Heart left ventricle (tissue), 16 donors: ENCODE data around the gene SH2D7. TPM values are rescaled to one million over a fixed set of nuclear protein-coding genes. Genes with fewer than 3 reads are reported as not detected.

Experiments
- ATAC-seq, 4 donors: fragments of 200-7000 bp; cut with Tn5 transposase; one replicate each; pipeline ENCODE4 v1.9.1; 2020 to 2022; ENCODE audit warnings: moderate library complexity in 4 of 4, mild to moderate bottlenecking in 3 of 4, moderate number of reproducible peaks in 1 of 4
- DNase-seq, 5 donors: peaks; one replicate each; pipeline ENCODE4 v3.0.0-alpha.2; 2020
- H3K27ac ChIP-seq, 12 donors: fragments of 200-600 bp; sonication (generic) in 4 of 12; one replicate each; pipeline versions ENCODE4 v1.5.0 to v1.8.0; 2016 to 2022; ENCODE audit warnings: mild to moderate bottlenecking in 2 of 12
- H3K27me3 ChIP-seq, 9 donors: fragments of 200-600 bp; sonication (generic) in 2 of 9; one replicate each; pipeline versions ENCODE4 v1.5.1 to v1.8.0; 2016 to 2022; ENCODE audit warnings: mild to moderate bottlenecking in 3 of 9
- H3K36me3 ChIP-seq, 9 donors: fragments of 200-600 bp; sonication (generic) in 2 of 9; one replicate each; pipeline versions ENCODE4 v1.5.0 to v1.8.0; 2018 to 2022; ENCODE audit warnings: mild to moderate bottlenecking in 2 of 9
- H3K4me1 ChIP-seq, 12 donors: fragments of 200-600 bp; sonication (generic) in 4 of 12; one replicate each; pipeline versions ENCODE4 v1.5.0 to v1.8.0; 2016 to 2022; ENCODE audit warnings: mild to moderate bottlenecking in 3 of 12
- H3K4me3 ChIP-seq, 12 donors: fragments of 200-600 bp; sonication (generic) in 4 of 12; one replicate each; pipeline versions ENCODE4 v1.5.0 to v1.8.0; 2017 to 2022; ENCODE audit warnings: mild to moderate bottlenecking in 9 of 12, moderate library complexity in 4 of 12
- H3K9me3 ChIP-seq, 12 donors: fragments of 200-600 bp; sonication (generic) in 4 of 12; one replicate each; pipeline versions ENCODE4 v1.5.0 to v1.8.0; 2016 to 2022; ENCODE audit warnings: mild to moderate bottlenecking in 1 of 12
- POLR2A ChIP-seq, 2 donors: fragments of 450-650 bp; IDR thresholded peaks; one replicate each; pipeline ENCODE4 v1.6.1; 2017; ENCODE audit warnings: antibody characterized with exemption in 2 of 2, mild to moderate bottlenecking in 2 of 2, moderate library complexity in 2 of 2
- WGBS, 4 donors: extraction: QIAGEN DNeasy Blood & Tissue Kit in 2 of 4; methylation state at CpG; one replicate each; pipeline versions ENCODE4 v1.1.5 to v1.1.7; 2013 to 2018; 5-methylcytosine and 5-hydroxymethylcytosine counted together
- intact Hi-C, 10 donors: fragments of 100-400 bp; cut with DNase I; formaldehyde crosslinking; loops; one replicate each; pipeline versions ENCODE4 v1.11.1 to v1.14.2; 2022
- polyA plus RNA-seq, 2 donors: library from polyadenylated mRNA; stranded (reverse); fragments of 200-250 nt; gene quantifications; one replicate each; pipeline ENCODE4 v1.2.3, GENCODE V29; 2013
- total RNA-seq, 9 donors: library from RNA; depleted of rRNA in 2 of 9; stranded (reverse); fragments of >200 nt in 2 of 9; fragmentation: NEBNext Ultra II Directional in 3 of 9; extraction: Animal tissue kit (Norgen Biotek cat#: 25700) in 3 of 9; gene quantifications; one replicate each; pipeline versions ENCODE4 v1.1.0 to v1.2.4, GENCODE V29; 2016 to 2023
- TF ChIP-seq, protein P1 (sequence below), 12 donors: fragments of 200-600 bp; sonication (generic) in 4 of 12; IDR thresholded peaks; one replicate each; pipeline versions ENCODE4 v1.5.0 to v1.8.0; 2018 to 2022; ENCODE audit warnings: antibody characterized with exemption in 12 of 12, mild to moderate bottlenecking in 5 of 12
- donor health status: ischemic (EF 13 %, LVEDD 7.1; RV severe dilation, severe dysfunction).
- donor health status: healthy with polysubstance abuse.
- donor health status: DM: no; HTN: yes; CAD: no.
- donor health status: DM: no; HTN: no; CAD: no.
- donor health status: ischemic (EF 25% LVEDD 6.9; RV normal size, moderate dysfunction).
- donor health status: ischemic (EF 25% LVEDD 5.7; RV mildly dilated, moderate dysfunction).
- donor health status: healthy.
- donor health status: DM: yes; HTN: yes; CAD: no.
- donor health status: ischemic (EF 35%, LVEDD 5.7; RV mildly dilated, moderate dysfunction).
- donor health status: nonischemic (EF 11% LVEDD 7.7; RV severe dilation, severe dysfunction).
- donor health status: DM: yes; HTN: yes; CAD: no.
- donor health status: PGD.
- donor health status: ischemic (EF 29% LVEDD 5.4; RV normal size, mild dysfunction).
- donor health status: nonischemic (EF 23%, LVEDD 6.1; RV moderate dilation, normal function).

The SH2D7 gene
- total and polyA plus RNA-seq, 11 donors, result not detected

DNA sequence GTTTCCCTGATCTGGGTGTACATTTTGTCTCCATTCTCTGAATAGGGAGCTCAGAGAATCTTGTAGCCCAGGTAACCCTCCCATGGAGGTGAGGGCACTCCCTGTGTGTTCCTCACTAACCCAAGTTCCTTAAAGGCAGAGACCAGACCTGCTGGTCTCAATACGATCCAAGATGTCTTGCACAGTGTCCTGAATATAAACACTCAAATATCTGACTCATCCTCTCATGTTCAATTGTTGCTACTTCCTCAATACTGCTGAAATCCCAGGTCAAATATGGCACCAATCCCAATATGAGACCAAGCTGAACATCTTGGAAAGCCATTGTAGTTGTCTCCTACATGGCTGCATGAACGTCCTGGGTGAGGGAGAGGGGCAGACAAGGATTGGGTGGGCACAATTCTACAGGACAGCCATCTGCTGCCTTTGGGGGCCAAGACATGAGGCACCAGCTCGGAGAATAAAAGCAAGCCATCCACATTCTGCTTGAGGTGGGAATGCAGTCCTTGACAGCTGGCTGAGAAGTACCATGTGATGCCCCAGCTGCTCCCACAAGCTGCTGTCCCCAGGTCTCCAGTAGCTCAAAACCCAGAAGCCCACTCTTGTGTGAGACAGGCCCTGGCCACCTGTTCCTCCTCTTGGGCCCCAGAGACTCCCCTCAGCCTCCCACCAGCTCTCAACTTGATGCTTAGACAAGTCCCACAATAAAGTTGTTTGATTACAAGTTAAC lies 33.1 kb upstream of the SH2D7 start:
- ATAC-seq, result no peak

DNA sequence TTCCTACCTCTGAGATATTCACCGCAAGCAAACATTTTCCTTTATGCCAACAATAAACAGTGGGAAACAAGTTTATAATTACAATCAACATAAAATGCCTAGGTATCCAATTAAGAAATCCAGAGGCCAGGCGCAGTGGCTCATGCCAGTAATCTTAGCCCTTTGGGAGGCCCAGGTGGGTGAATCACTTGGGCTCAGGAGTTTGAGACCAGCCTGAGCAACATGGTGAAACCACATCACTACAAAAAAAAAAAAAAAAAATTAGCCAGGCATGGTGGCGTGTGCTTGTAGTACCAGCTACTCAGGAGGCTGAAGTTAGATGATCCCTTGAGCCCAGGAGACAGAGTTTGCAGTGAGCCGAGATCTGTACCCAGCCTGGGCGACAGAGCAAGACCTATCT lies 32.1 kb upstream of the SH2D7 start:
- peak overlapping the region in 2 of 12 donors; percentile 11 to 74 for H3K27ac ChIP-seq
- intact Hi-C loops, result no loop called here

More for the DNA sequence above, 33.1 kb upstream of the SH2D7 start:
- Histone ChIP-seq H3K27ac (peak overlapping the region in 2 of 12 donors; percentile 11 to 74), H3K36me3 (no peaks in the 10 kb centered on the region), H3K9me3 (no peaks in the 10 kb centered on the region), H3K4me1 (peaks cover 12 to 98% (median 60%) of the 10 kb centered on the region in 12 donors), H3K27me3 (no peaks in the 10 kb centered on the region), H3K4me3 (no peak overlapping the region)
- 60 to 75% (median 72%) methylated on average over 3 of the region's 3 CpGs for WGBS, 4 donors
- TF ChIP-seq, protein P1, sequence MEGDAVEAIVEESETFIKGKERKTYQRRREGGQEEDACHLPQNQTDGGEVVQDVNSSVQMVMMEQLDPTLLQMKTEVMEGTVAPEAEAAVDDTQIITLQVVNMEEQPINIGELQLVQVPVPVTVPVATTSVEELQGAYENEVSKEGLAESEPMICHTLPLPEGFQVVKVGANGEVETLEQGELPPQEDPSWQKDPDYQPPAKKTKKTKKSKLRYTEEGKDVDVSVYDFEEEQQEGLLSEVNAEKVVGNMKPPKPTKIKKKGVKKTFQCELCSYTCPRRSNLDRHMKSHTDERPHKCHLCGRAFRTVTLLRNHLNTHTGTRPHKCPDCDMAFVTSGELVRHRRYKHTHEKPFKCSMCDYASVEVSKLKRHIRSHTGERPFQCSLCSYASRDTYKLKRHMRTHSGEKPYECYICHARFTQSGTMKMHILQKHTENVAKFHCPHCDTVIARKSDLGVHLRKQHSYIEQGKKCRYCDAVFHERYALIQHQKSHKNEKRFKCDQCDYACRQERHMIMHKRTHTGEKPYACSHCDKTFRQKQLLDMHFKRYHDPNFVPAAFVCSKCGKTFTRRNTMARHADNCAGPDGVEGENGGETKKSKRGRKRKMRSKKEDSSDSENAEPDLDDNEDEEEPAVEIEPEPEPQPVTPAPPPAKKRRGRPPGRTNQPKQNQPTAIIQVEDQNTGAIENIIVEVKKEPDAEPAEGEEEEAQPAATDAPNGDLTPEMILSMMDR (IDR thresholded peaks at IDR 0.05), result no peak
- TF ChIP-seq POLR2A (IDR thresholded peaks at IDR 0.05), result no peak
- no peak for DNase-seq
- intact Hi-C loops, result loop anchor here in 1 of 10 donors (5.0 kb wide), 1 partner anchor 52 kb away; no protein-coding TSS in a partner anchor

DNA sequence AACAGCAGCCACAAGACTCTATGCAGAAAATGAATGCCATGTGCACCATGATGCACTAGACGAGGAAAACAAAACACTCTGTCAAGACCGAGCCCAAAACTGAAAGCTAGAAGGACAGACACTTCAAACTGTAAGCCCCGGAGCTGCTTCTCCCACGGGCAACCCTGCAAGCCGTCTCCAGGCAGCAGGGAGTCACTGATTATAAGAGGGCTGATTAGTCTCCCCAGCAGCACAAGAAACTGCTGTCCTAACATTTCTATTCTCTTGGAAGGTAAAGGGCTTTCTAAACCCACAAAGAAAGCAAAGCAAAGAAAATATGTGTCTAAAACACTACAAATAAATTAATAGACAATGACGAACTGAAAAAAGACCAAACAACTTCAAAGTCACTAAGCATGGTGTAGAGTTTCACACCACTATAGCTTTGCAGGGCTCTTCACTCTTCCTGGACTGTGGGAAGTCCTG lies 30.4 kb upstream of the SH2D7 start:
- Histone ChIP-seq H3K27me3 (no peaks in the 10 kb centered on the region), H3K4me3 (peak overlapping the region in 6 of 12 donors; percentile 8 to 20 (median 16)), H3K27ac (peak overlapping the region in 10 of 12 donors; percentile 6 to 91 (median 28)), H3K36me3 (no peaks in the 10 kb centered on the region), H3K9me3 (no peaks in the 10 kb centered on the region), H3K4me1 (peaks cover 8 to 99% (median 63%) of the 10 kb centered on the region in 12 donors)
- intact Hi-C loops, result no loop called here
- 8 to 20% (median 10%) methylated on average over 6 of the region's 6 CpGs for WGBS, 4 donors
- DNase-seq, result peak in 1 of 5 donors; percentile 44
- peak in 1 of 4 donors; percentile 50 for ATAC-seq
- no peak for TF ChIP-seq POLR2A (IDR thresholded peaks at IDR 0.05)
- TF ChIP-seq, protein P1 (IDR thresholded peaks at IDR 0.05), result no peak

More for the DNA sequence above, 32.1 kb upstream of the SH2D7 start:
- no peaks in the 10 kb centered on the region for H3K9me3 ChIP-seq
- ATAC-seq (no peak), DNase-seq (no peak)
- no peaks in the 10 kb centered on the region for H3K27me3 ChIP-seq
- H3K4me1 ChIP-seq, result peaks cover 12 to 99% (median 64%) of the 10 kb centered on the region in 12 donors
- WGBS, 4 donors, result 93 to 98% (median 98%) methylated on average over 5 of the region's 5 CpGs
- no peaks in the 10 kb centered on the region for H3K36me3 ChIP-seq
- H3K4me3 ChIP-seq, result no peak overlapping the region
- TF ChIP-seq, protein P1 (IDR thresholded peaks at IDR 0.05), result no peak
- TF ChIP-seq POLR2A (IDR thresholded peaks at IDR 0.05), result no peak

DNA sequence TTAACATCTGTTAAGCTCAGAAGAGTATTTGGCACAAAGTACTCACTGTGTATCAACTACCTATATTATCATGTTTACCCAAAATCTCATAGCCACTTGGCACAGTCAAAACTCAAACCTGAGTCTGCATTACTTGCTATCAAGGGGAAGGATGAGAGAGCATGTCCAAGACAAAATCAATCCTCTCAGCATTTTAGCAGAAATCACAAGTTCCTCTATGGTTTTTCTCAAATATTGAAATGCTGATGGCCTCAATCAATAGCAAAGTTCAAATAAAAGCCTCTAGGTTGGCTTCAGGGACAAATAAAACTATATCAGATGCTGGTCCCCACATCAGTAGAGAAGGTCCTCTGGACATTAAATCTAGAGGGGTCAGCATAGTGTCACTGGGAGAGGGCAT lies 29.1 kb upstream of the SH2D7 start:
- peak overlapping the region in 10 of 12 donors; percentile 7 to 91 (median 63) for H3K27ac ChIP-seq
- ATAC-seq, result no peak
- peaks cover 16 to 98% (median 67%) of the 10 kb centered on the region in 12 donors for H3K4me1 ChIP-seq

More for the DNA sequence above, 29.1 kb upstream of the SH2D7 start:
- no peak for TF ChIP-seq POLR2A (IDR thresholded peaks at IDR 0.05)
- TF ChIP-seq, protein P1 (IDR thresholded peaks at IDR 0.05), result no peak
- DNase-seq, result no peak
- Histone ChIP-seq H3K36me3 (no peaks in the 10 kb centered on the region), H3K9me3 (no peaks in the 10 kb centered on the region), H3K4me3 (no peak overlapping the region), H3K27me3 (no peaks in the 10 kb centered on the region)
- intact Hi-C loops, result no loop called here
